ENCODE results near the gene DGKI.
A peak's percentile ranks its signal among the peaks of the same experiment; 100 is the strongest.

The DGKI gene

GRCh38 chr7:137345799-137346449 is 500.9 kb downstream of the DGKI start:
- no peak for DNase-seq (ENCODE audit: low read depth, low spot score)
- TF ChIP-seq, protein P1, sequence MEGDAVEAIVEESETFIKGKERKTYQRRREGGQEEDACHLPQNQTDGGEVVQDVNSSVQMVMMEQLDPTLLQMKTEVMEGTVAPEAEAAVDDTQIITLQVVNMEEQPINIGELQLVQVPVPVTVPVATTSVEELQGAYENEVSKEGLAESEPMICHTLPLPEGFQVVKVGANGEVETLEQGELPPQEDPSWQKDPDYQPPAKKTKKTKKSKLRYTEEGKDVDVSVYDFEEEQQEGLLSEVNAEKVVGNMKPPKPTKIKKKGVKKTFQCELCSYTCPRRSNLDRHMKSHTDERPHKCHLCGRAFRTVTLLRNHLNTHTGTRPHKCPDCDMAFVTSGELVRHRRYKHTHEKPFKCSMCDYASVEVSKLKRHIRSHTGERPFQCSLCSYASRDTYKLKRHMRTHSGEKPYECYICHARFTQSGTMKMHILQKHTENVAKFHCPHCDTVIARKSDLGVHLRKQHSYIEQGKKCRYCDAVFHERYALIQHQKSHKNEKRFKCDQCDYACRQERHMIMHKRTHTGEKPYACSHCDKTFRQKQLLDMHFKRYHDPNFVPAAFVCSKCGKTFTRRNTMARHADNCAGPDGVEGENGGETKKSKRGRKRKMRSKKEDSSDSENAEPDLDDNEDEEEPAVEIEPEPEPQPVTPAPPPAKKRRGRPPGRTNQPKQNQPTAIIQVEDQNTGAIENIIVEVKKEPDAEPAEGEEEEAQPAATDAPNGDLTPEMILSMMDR (IDR thresholded peaks at IDR 0.05; ENCODE audit: low read depth, low read length): no peak
- in situ Hi-C loops (cut with HindIII; ENCODE audit: low sequenced_read_pairs): no loop called here
- H3K4me3 ChIP-seq (ENCODE audit: low read depth, low read length): no peak overlapping the region

DNA sequence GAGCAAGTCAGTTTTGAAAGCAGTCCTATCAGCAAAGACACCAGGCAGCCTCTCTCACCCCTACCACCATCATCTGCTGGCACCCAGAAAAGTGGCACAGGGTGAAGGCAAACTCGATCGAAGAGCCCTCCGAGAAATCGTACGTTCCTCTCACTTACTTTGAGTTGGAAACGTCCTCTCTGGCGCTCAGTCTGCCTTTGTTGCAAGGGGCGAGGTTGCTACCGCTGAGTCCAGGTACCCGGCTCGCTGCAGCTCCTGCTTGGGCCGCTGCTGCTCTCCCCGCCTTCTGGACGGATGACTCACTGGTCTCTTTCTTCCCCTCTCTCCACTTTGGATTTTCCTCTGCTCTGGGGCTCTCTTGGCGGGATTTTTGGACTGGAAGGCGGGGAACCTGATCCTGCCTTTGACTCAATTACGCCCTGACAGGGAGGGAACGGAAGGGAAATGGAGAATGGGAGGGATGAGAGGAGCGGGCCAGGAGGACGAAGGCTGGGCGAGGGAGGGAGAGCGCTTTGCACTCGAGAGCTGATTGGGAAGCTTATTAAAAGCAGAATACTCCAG is 503.4 kb downstream of the DGKI start, which contains the start of gene PTN:
PTN (minus strand) TSS at position 453 of the 561 bp plus-strand sequence. CDS start 88,760 bp downstream, outside the sequence.
- peak; percentile 67 for DNase-seq (ENCODE audit: low read depth, low spot score)
- in situ Hi-C loops (cut with HindIII; ENCODE audit: low sequenced_read_pairs): no loop called here
- H3K4me3 ChIP-seq (ENCODE audit: low read depth, low read length): peak within 1 kb of the TSS; percentile 62
- TF ChIP-seq, protein P1 (IDR thresholded peaks at IDR 0.05; ENCODE audit: low read depth, low read length): no peak

DNA sequence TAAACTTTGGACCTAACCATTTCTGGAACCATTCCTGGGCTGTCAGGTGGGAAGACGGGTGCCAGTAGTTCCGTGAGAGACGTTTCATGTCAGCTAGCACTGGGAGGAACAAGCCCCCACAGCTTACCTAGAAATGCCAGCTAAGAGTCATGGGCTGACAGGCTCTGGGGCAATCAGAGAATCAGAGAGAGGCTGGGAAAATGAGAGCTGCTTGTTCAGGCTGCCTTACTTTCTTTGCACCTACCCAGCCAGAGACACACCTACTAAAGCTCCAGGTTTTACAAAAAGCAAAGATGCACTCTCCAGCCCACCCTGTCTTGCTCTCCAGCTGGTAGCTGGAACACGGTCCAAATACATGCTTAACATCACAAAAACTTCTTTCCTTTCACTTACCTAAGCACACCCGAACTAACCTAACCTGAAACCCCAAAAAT is 503.9 kb downstream of the DGKI start:
- H3K4me3 ChIP-seq (ENCODE audit: low read depth, low read length): peak overlapping the region; percentile 62
- DNase-seq (ENCODE audit: low read depth, low spot score): no peak
- in situ Hi-C loops (cut with HindIII; ENCODE audit: low sequenced_read_pairs): no loop called here
- TF ChIP-seq, protein P1 (IDR thresholded peaks at IDR 0.05; ENCODE audit: low read depth, low read length): no peak

DNA sequence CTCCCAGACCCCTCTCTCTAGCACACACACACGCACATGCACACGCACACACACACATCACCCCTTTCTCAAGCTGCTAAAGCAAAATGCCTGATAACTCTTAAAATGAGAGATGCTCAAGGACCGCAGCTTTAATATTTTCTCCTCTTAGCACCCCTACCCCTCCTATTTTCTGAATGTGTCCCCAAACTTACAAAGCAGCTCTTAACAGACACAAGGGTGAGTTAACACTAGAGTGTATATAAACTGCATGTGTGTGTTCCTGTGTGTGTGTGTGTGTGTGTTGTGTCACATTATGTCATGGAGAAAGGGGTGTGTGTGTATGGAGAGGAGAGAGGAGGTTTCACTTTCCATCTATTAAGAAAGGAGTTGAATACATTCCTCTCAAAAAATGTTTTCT is 504.5 kb downstream of the DGKI start:
- TF ChIP-seq, protein P1 (IDR thresholded peaks at IDR 0.05; ENCODE audit: low read depth, low read length): no peak
- peak; percentile 48 for DNase-seq (ENCODE audit: low read depth, low spot score)
- in situ Hi-C loops (cut with HindIII; ENCODE audit: low sequenced_read_pairs): no loop called here
- peak overlapping the region; percentile 62 for H3K4me3 ChIP-seq (ENCODE audit: low read depth, low read length)

GRCh38 chr7:137337902-137338301 is 508.9 kb downstream of the DGKI start:
- TF ChIP-seq, protein P1 (IDR thresholded peaks at IDR 0.05; ENCODE audit: low read depth, low read length): peak; percentile 17
- no peak for DNase-seq (ENCODE audit: low read depth, low spot score)
- in situ Hi-C loops (cut with HindIII; ENCODE audit: low sequenced_read_pairs): no loop called here
- H3K4me3 ChIP-seq (ENCODE audit: low read depth, low read length): no peak overlapping the region

- no peak overlapping the region for H3K4me3 ChIP-seq (ENCODE audit: low read depth, low read length)
- TF ChIP-seq, protein P1 (IDR thresholded peaks at IDR 0.05; ENCODE audit: low read depth, low read length): no peak
- peak; percentile 35 for DNase-seq (ENCODE audit: low read depth, low spot score)
- in situ Hi-C loops (cut with HindIII; ENCODE audit: low sequenced_read_pairs): no loop called here
These were observed 511.0 kb downstream of the DGKI start for GRCh38 chr7:137335814-137336213.

Measured in astrocyte of the spinal cord (primary cell).